GM18951 (cell line): Measurements from ENCODE around the gene MEIS2.

Experiments used
- POLR2A ChIP-seq: IDR thresholded peaks from 4 replicates; pipeline ENCODE4 v1.6.1; 2011; ENCODE audit warnings: mild to moderate bottlenecking; ENCODE audit not compliant: insufficient read length, insufficient read depth; ENCODE audit errors: extremely low read depth
- in situ Hi-C: fragments of 300-500 bp; cut with MboI; formaldehyde crosslinking; loops from one replicate; pipeline ENCODE4 v1.12.0; 2022; ENCODE audit warnings: low sequenced_read_pairs, mixed read lengths, inconsistent platforms; ENCODE audit not compliant: unreplicated experiment

Gene MEIS2

GRCh38 chr15:37046876-37047614 lies 53.3 kb downstream of the MEIS2 start:
- in situ Hi-C loops, result no loop called here

GRCh38 chr15:37045859-37046740 lies 54.2 kb downstream of the MEIS2 start:
- in situ Hi-C loops, result no loop called here
- no peak for TF ChIP-seq POLR2A

More at GRCh38 chr15:37046876-37047614, 53.3 kb downstream of the MEIS2 start:
- TF ChIP-seq POLR2A, result no peak

GRCh38 chr15:37044915-37045648 lies 55.3 kb downstream of the MEIS2 start:
- no peak for TF ChIP-seq POLR2A
- in situ Hi-C loops, result no loop called here

- in situ Hi-C loops, result no loop called here
- TF ChIP-seq POLR2A, result no peak
These were observed 58.5 kb downstream of the MEIS2 start for GRCh38 chr15:37041836-37042235.

- TF ChIP-seq POLR2A, result no peak
- in situ Hi-C loops, result no loop called here
These were observed 59.3 kb downstream of the MEIS2 start for GRCh38 chr15:37041042-37041441.

GRCh38 chr15:37040072-37040742 lies 60.1 kb downstream of the MEIS2 start:
- in situ Hi-C loops, result no loop called here
- no peak for TF ChIP-seq POLR2A

GRCh38 chr15:37038716-37039106 lies 61.6 kb downstream of the MEIS2 start:
- no peak for TF ChIP-seq POLR2A
- in situ Hi-C loops, result no loop called here

- in situ Hi-C loops, result no loop called here
- TF ChIP-seq POLR2A, result no peak
These were observed 62.3 kb downstream of the MEIS2 start for GRCh38 chr15:37037850-37038715.

- in situ Hi-C loops, result no loop called here
- TF ChIP-seq POLR2A, result no peak
These were observed 63.2 kb downstream of the MEIS2 start for GRCh38 chr15:37037071-37037655.

- TF ChIP-seq POLR2A, result no peak
These were observed 65.3 kb downstream of the MEIS2 start for GRCh38 chr15:37034835-37035748.

GRCh38 chr15:37034392-37034791 lies 66.0 kb downstream of the MEIS2 start:
- no peak for TF ChIP-seq POLR2A
- in situ Hi-C loops, result no loop called here

More at GRCh38 chr15:37034835-37035748, 65.3 kb downstream of the MEIS2 start:
- in situ Hi-C loops, result no loop called here
